ENCODE measurements around the gene GRK2. TPM values are rescaled to one million over a fixed set of nuclear protein-coding genes. Genes with fewer than 3 reads are reported as not detected.

The GRK2 gene
- total and polyA plus RNA-seq, 2 of the 13 experiments (the other 11 are each of a cell fraction or from before 2014, with no cell fraction given), result 31.3 to 42.4 TPM

DNA sequence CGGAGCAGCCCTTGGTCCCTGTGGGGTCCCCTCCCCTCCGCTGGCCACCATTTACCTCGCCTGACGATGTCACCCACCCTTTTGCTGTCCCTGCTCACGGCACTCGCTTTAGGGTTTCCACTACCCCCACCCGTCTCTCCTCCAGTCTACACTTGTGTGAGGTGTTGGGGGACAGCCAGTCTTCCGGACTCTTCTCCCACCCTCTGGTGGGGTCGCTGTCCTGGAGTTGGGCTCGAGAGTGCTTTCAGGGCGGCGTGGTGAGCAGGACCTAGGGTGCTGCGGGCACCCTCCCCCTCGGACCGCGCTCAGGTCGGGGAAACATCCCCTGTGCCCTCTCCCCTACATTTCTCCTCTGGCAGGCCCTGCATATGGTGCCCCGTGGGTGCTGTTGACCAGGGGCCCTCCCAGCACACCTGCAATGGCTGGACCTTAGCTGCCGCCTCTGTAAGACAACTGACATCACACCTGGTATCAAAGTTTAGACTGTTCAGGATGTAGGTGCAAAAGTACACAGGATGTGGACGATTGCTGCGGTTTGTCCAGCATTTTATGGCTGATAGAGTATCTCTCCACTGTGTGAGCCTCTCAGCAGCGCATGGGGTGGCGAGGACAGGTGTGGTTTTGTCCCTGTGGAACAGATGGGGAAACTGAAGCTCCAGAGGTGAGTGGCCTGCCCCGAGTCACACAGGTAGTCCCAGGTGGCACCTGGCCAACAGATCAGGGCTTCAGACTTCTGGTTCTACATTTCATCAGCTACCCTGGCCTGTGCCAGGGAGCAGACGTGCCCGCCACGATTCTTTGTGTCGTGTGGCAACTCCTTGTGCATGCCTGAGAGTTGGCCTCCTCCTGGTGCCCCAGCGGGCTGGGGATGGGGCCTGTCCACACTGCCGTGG lies 1.2 kb downstream of the GRK2 start (continued):
- TF ChIP-seq THRA (CRISPR knock-in tag; IDR thresholded peaks at IDR 0.05; ENCODE audit: borderline replicate concordance) (no peak), ZNF644 (CRISPR knock-in tag; IDR thresholded peaks at IDR 0.05; ENCODE audit: low read depth) (no peak), ATF5 (CRISPR knock-in tag; IDR thresholded peaks at IDR 0.05; ENCODE audit: low read depth) (no peak), ZMAT5 (CRISPR knock-in tag; IDR thresholded peaks at IDR 0.05; ENCODE audit: borderline replicate concordance, low read depth) (no peak), HOXA5 (CRISPR knock-in tag; IDR thresholded peaks at IDR 0.05) (no peak), ZNF468 (CRISPR knock-in tag; IDR thresholded peaks at IDR 0.05) (no peak), PATZ1 (CRISPR knock-in tag; IDR thresholded peaks at IDR 0.05) (no peak; the same call in 1 of the 2 replicates), ZFP1 (CRISPR knock-in tag; IDR thresholded peaks at IDR 0.05) (no peak), EEA1 (CRISPR knock-in tag; IDR thresholded peaks at IDR 0.05; ENCODE audit: borderline replicate concordance) (no peak), NFKBIZ (CRISPR knock-in tag; IDR thresholded peaks at IDR 0.05) (no peak), SOX6 (IDR thresholded peaks at IDR 0.05) (no peak), SOX6 (CRISPR knock-in tag; IDR thresholded peaks at IDR 0.05) (no peak), ZNF207 (IDR thresholded peaks at IDR 0.05; ENCODE audit: borderline replicate concordance) (no peak), PPARG (CRISPR knock-in tag; conservative IDR thresholded peaks at IDR 0.05) (peak; percentile 88), NR1H2 (CRISPR knock-in tag; IDR thresholded peaks at IDR 0.05; ENCODE audit: borderline replicate concordance, low read depth) (no peak), FOSL2 (CRISPR knock-in tag; IDR thresholded peaks at IDR 0.05) (0 out of 2 replicates have a peak, but pooled peaks have one; percentile 2), HCFC1 (IDR thresholded peaks at IDR 0.05; ENCODE audit: low read depth, low read length) (no peak), ZNF841 (CRISPR knock-in tag; IDR thresholded peaks at IDR 0.05; ENCODE audit: borderline replicate concordance) (no peak)
- TF ChIP-seq, protein P1, sequence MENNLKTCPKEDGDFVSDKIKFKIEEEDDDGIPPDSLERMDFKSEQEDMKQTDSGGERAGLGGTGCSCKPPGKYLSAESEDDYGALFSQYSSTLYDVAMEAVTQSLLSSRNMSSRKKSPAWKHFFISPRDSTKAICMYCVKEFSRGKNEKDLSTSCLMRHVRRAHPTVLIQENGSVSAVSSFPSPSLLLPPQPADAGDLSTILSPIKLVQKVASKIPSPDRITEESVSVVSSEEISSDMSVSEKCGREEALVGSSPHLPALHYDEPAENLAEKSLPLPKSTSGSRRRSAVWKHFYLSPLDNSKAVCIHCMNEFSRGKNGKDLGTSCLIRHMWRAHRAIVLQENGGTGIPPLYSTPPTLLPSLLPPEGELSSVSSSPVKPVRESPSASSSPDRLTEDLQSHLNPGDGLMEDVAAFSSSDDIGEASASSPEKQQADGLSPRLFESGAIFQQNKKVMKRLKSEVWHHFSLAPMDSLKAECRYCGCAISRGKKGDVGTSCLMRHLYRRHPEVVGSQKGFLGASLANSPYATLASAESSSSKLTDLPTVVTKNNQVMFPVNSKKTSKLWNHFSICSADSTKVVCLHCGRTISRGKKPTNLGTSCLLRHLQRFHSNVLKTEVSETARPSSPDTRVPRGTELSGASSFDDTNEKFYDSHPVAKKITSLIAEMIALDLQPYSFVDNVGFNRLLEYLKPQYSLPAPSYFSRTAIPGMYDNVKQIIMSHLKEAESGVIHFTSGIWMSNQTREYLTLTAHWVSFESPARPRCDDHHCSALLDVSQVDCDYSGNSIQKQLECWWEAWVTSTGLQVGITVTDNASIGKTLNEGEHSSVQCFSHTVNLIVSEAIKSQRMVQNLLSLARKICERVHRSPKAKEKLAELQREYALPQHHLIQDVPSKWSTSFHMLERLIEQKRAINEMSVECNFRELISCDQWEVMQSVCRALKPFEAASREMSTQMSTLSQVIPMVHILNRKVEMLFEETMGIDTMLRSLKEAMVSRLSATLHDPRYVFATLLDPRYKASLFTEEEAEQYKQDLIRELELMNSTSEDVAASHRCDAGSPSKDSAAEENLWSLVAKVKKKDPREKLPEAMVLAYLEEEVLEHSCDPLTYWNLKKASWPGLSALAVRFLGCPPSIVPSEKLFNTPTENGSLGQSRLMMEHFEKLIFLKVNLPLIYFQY (CRISPR knock-in tag; IDR thresholded peaks at IDR 0.05; ENCODE audit: borderline replicate concordance), result no peak
- TF ChIP-seq, protein P2, sequence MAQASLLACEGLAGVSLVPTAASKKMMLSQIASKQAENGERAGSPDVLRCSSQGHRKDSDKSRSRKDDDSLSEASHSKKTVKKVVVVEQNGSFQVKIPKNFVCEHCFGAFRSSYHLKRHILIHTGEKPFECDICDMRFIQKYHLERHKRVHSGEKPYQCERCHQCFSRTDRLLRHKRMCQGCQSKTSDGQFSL (CRISPR knock-in tag; IDR thresholded peaks at IDR 0.05), result no peak
- TF ChIP-seq, protein P3, sequence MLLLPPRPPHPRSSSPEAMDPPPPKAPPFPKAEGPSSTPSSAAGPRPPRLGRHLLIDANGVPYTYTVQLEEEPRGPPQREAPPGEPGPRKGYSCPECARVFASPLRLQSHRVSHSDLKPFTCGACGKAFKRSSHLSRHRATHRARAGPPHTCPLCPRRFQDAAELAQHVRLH (CRISPR knock-in tag; IDR thresholded peaks at IDR 0.05; ENCODE audit: borderline replicate concordance, low read depth), result no peak

Measured in HepG2 (cell line).